Hepatocyte (in vitro differentiated cells): ENCODE results near the gene STRBP. TPM values are rescaled to one million over a fixed set of nuclear protein-coding genes. Genes with fewer than 3 reads are reported as not detected.

Experiments used
- DNase-seq: peaks from one replicate; pipeline ENCODE4 v3.0.0-alpha.2; 2016; ENCODE audit warnings: low spot score
- H2AFZ ChIP-seq: fragments of 200-600 bp; sonication (generic); 2 replicates; pipeline ENCODE4 v1.6.0; 2016; ENCODE audit warnings: antibody characterized with exemption, mild to moderate bottlenecking
- H3K27ac ChIP-seq: fragments of 200-600 bp; sonication (generic); 2 replicates; pipeline ENCODE4 v1.5.1; 2016; ENCODE audit warnings: mild to moderate bottlenecking
- H3K27me3 ChIP-seq: fragments of 200-600 bp; sonication (generic); 2 replicates; pipeline ENCODE4 v1.6.1; 2016
- H3K36me3 ChIP-seq: fragments of 200-600 bp; sonication (generic); replicated peaks from 2 replicates; pipeline ENCODE4 v1.5.1; 2016; ENCODE audit warnings: low read depth; ENCODE audit not compliant: insufficient read depth
- H3K4me1 ChIP-seq: fragments of 200-600 bp; sonication (generic); 2 replicates; pipeline ENCODE4 v1.5.1; 2016; ENCODE audit warnings: mild to moderate bottlenecking, moderate library complexity; ENCODE audit not compliant: insufficient read depth
- H3K4me2 ChIP-seq: fragments of 200-600 bp; sonication (generic); 2 replicates; pipeline ENCODE4 v1.6.0; 2016
- H3K4me3 ChIP-seq: fragments of 200-600 bp; sonication (generic); 2 replicates; pipeline ENCODE4 v1.5.1; 2016; ENCODE audit warnings: mild to moderate bottlenecking
- H3K79me2 ChIP-seq: fragments of 200-600 bp; sonication (generic); 2 replicates; pipeline ENCODE4 v1.6.0; 2017; ENCODE audit warnings: mild to moderate bottlenecking
- H3K9me2 ChIP-seq: fragments of 200-600 bp; sonication (generic); replicated peaks from 2 replicates; pipeline ENCODE4 v1.6.0; 2017; ENCODE audit warnings: mild to moderate bottlenecking; ENCODE audit not compliant: insufficient read depth
- H3K9me3 ChIP-seq: fragments of 200-600 bp; sonication (generic); 2 replicates; pipeline ENCODE4 v1.5.1; 2016; ENCODE audit warnings: low read depth, mild to moderate bottlenecking
- H4K20me1 ChIP-seq: fragments of 200-600 bp; sonication (generic); 2 replicates; pipeline ENCODE4 v1.6.0; 2016; ENCODE audit warnings: mild to moderate bottlenecking; ENCODE audit not compliant: insufficient read depth, poor library complexity, severe bottlenecking
- EZH2 ChIP-seq: fragments of 200-600 bp; sonication (generic); IDR thresholded peaks from 2 replicates; pipeline ENCODE4 v1.6.1; 2016; ENCODE audit warnings: antibody characterized with exemption, mild to moderate bottlenecking, borderline replicate concordance
- EZH2phosphoT487 ChIP-seq: fragments of 200-600 bp; sonication (generic); IDR thresholded peaks from one replicate; pipeline ENCODE4 v1.6.1; 2018; ENCODE audit warnings: antibody characterized with exemption, mild to moderate bottlenecking, low read depth, moderate library complexity; ENCODE audit not compliant: unreplicated experiment, severe bottlenecking
- WGBS: methylation state at CpG from one replicate; pipeline ENCODE4 v1.1.6; 2016; ENCODE audit warnings: low lambda C conversion rate; ENCODE audit errors: missing lambda C conversion rate; 5-methylcytosine and 5-hydroxymethylcytosine counted together
- polyA plus RNA-seq: library from polyadenylated mRNA; unstranded; fragments of >200 nt; fragmentation: Nextera tagmentation; extraction: Ambion mirVana; gene quantifications from 2 replicates; pipeline ENCODE4 v1.2.1, GENCODE V29; 2016
- total RNA-seq: library from RNA; depleted of rRNA; stranded (reverse); fragments of >200 nt; gene quantifications from 2 replicates; pipeline ENCODE4 v1.2.3, GENCODE V29; 2014
- TF ChIP-seq, protein P1 (sequence below): fragments of 200-600 bp; sonication (generic); IDR thresholded peaks from 2 replicates; pipeline ENCODE4 v1.5.1; 2016; ENCODE audit warnings: antibody characterized with exemption, mild to moderate bottlenecking; ENCODE audit not compliant: poor library complexity

Gene STRBP
- total and polyA plus RNA-seq, 2 experiments from 2014 or later = 26.8 to 27.7 TPM

GRCh38 chr9:123165813-123166212 lies 102.6 kb downstream of the STRBP start:
- H3K4me3 ChIP-seq = no peak overlapping the region
- no peaks in the 10 kb centered on the region for H3K9me3 ChIP-seq
- H3K4me1 ChIP-seq = peaks cover 4% of the 10 kb centered on the region
- no peak for DNase-seq
- H2AFZ ChIP-seq = no peak overlapping the region
- no peak overlapping the region for H3K27ac ChIP-seq
- TF ChIP-seq EZH2phosphoT487 (no peak), EZH2 (no peak)
- H3K36me3 ChIP-seq = no peaks in the 10 kb centered on the region
- H3K79me2 ChIP-seq = no peaks in the 10 kb centered on the region
- H3K4me2 ChIP-seq = no peak overlapping the region
- H4K20me1 ChIP-seq = no peaks in the 10 kb centered on the region
- no peaks in the 10 kb centered on the region for H3K27me3 ChIP-seq
- no peaks in the 10 kb centered on the region for H3K9me2 ChIP-seq
- 81% methylated on average over 1 of the region's 1 CpG for WGBS

GRCh38 chr9:123164285-123164684 lies 104.1 kb downstream of the STRBP start:
- H3K27ac ChIP-seq = no peak overlapping the region
- H3K27me3 ChIP-seq = no peaks in the 10 kb centered on the region
- DNase-seq = no peak
- H3K9me3 ChIP-seq = no peaks in the 10 kb centered on the region
- no peak overlapping the region for H3K4me2 ChIP-seq
- H3K9me2 ChIP-seq = no peaks in the 10 kb centered on the region
- H4K20me1 ChIP-seq = no peaks in the 10 kb centered on the region
- no peaks in the 10 kb centered on the region for H3K79me2 ChIP-seq
- H3K4me1 ChIP-seq = peaks cover 4% of the 10 kb centered on the region
- H3K36me3 ChIP-seq = no peaks in the 10 kb centered on the region
- 97% methylated on average over 2 of the region's 2 CpGs for WGBS
- TF ChIP-seq EZH2phosphoT487 = no peak
- no peak for TF ChIP-seq EZH2
- TF ChIP-seq, protein P1, sequence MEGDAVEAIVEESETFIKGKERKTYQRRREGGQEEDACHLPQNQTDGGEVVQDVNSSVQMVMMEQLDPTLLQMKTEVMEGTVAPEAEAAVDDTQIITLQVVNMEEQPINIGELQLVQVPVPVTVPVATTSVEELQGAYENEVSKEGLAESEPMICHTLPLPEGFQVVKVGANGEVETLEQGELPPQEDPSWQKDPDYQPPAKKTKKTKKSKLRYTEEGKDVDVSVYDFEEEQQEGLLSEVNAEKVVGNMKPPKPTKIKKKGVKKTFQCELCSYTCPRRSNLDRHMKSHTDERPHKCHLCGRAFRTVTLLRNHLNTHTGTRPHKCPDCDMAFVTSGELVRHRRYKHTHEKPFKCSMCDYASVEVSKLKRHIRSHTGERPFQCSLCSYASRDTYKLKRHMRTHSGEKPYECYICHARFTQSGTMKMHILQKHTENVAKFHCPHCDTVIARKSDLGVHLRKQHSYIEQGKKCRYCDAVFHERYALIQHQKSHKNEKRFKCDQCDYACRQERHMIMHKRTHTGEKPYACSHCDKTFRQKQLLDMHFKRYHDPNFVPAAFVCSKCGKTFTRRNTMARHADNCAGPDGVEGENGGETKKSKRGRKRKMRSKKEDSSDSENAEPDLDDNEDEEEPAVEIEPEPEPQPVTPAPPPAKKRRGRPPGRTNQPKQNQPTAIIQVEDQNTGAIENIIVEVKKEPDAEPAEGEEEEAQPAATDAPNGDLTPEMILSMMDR = no peak
- H3K4me3 ChIP-seq = no peak overlapping the region
- no peak overlapping the region for H2AFZ ChIP-seq

DNA sequence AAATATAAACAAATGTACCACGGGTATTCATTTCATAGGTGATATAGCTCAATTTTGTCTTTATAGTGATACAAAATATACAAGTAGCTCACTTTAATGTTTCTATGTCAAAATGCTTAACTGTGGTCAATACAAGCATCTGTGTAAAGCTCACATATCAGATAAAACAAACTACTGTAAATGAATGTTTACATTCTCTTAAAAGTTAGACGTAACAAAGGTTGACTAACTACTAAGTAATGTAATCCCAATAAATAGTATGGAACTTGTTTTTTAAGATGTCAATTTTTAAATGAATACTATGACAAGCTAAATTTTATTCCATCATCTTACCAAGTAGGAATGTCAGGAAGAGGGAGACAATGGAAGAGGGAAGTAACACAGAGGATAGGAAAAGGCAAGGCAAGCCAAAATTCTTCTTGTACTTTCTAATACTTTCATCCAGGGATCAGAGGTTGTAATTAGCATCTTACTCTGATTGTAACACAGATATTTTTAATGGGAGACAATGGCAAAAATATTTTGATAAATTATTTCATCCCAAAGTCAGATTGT lies 105.5 kb downstream of the STRBP start:
- no peak for DNase-seq
- Histone ChIP-seq H3K27me3 (no peaks in the 10 kb centered on the region), H2AFZ (no peak overlapping the region), H3K4me1 (peaks cover 4% of the 10 kb centered on the region), H3K9me3 (no peaks in the 10 kb centered on the region), H3K36me3 (no peaks in the 10 kb centered on the region), H3K4me2 (no peak overlapping the region), H3K79me2 (no peaks in the 10 kb centered on the region), H3K27ac (no peak overlapping the region), H3K9me2 (no peaks in the 10 kb centered on the region), H4K20me1 (no peaks in the 10 kb centered on the region), H3K4me3 (no peak overlapping the region)
- 48% methylated on average over 2 of the region's 2 CpGs for WGBS
- no peak for TF ChIP-seq EZH2
- no peak for TF ChIP-seq EZH2phosphoT487
- TF ChIP-seq, protein P1 = no peak

DNA sequence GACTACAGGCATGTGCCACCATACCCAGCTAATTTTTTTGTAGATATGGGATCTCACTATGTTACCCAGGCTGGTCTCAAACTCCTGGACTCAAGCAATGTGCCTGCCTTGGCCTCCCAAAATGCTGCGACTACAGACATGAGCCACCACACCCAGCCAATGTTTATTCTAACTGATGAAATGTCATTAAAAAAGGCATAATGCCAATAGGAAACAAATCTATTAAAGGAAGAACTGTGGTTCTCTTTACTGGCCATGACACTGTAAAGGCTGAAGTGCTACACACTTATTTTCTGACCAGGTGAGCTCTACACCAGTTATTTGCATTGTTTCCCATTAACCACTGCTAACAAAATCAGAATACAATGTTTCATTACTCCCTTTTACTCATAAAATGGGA lies 106.0 kb downstream of the STRBP start:
- no peak overlapping the region for H3K27ac ChIP-seq
- H3K4me2 ChIP-seq = no peak overlapping the region
- peaks cover 4% of the 10 kb centered on the region for H3K4me1 ChIP-seq
- H3K27me3 ChIP-seq = no peaks in the 10 kb centered on the region
- H4K20me1 ChIP-seq = no peaks in the 10 kb centered on the region
- TF ChIP-seq EZH2 (no peak), EZH2phosphoT487 (no peak)
- TF ChIP-seq, protein P1 = no peak
- WGBS = 76% methylated on average over 1 of the region's 1 CpG
- no peak overlapping the region for H3K4me3 ChIP-seq
- no peaks in the 10 kb centered on the region for H3K79me2 ChIP-seq
- no peak for DNase-seq
- H3K36me3 ChIP-seq = no peaks in the 10 kb centered on the region
- no peaks in the 10 kb centered on the region for H3K9me2 ChIP-seq
- H3K9me3 ChIP-seq = no peaks in the 10 kb centered on the region
- no peak overlapping the region for H2AFZ ChIP-seq
